Esophagus muscularis mucosa (tissue), 4 donors: ENCODE measurements around the gene KCNQ2. TPM values are rescaled to one million over a fixed set of nuclear protein-coding genes. Genes with fewer than 3 reads are reported as not detected.

Experiments used
- DNase-seq: peaks from one replicate; pipeline ENCODE4 v3.0.0-alpha.2; 2017; ENCODE audit errors: extremely low spot score
- H3K27ac ChIP-seq, 4 donors: fragments of 200-600 bp; sonication (generic); replicated peaks in 1 of 4; 1 replicate in 3 of 4; 2 replicates in 1 of 4; pipeline ENCODE4 v1.5.1; 2016 to 2019; ENCODE audit warnings: mild to moderate bottlenecking in 1 of 4
- H3K27me3 ChIP-seq, 4 donors: fragments of 200-600 bp; sonication (generic); one replicate each; pipeline versions ENCODE4 v1.5.1 to v1.6.0; 2016 to 2019
- H3K36me3 ChIP-seq, 4 donors: fragments of 200-600 bp; sonication (generic); one replicate each; pipeline ENCODE4 v1.5.1; 2016 to 2019
- H3K4me1 ChIP-seq, 4 donors: fragments of 200-600 bp; sonication (generic); one replicate each; pipeline ENCODE4 v1.5.1; 2016 to 2019
- H3K4me3 ChIP-seq, 4 donors: fragments of 200-600 bp; sonication (generic); 1 replicate in 2 of 4; 2 replicates in 2 of 4; pipeline ENCODE4 v1.5.1; 2016 to 2019; ENCODE audit warnings: mild to moderate bottlenecking in 4 of 4, moderate library complexity in 1 of 4
- H3K9me3 ChIP-seq, 4 donors: fragments of 200-600 bp; sonication (generic); 1 replicate in 3 of 4; 2 replicates in 1 of 4; pipeline ENCODE4 v1.5.1; 2016 to 2019
- CTCF ChIP-seq, 3 experiments: fragments of 200-600 bp in 2 of 3; fragments of 450-650 bp in 1 of 3; sonication (generic) in 2 of 3; IDR thresholded peaks; one replicate each; pipeline ENCODE4 v1.5.1; 2017 to 2019; ENCODE audit warnings: antibody characterized with exemption in 3 of 3, mild to moderate bottlenecking in 2 of 3, moderate library complexity in 1 of 3
- EP300 ChIP-seq: sonication (generic); formaldehyde crosslinking; IDR thresholded peaks from one replicate; pipeline ENCODE4 v1.6.1; 2017; ENCODE audit warnings: antibody characterized with exemption
- POLR2A ChIP-seq: fragments of 450-650 bp; IDR thresholded peaks from one replicate; pipeline ENCODE4 v1.6.1; 2017; ENCODE audit warnings: antibody characterized with exemption, moderate library complexity, mild to moderate bottlenecking, low read depth
- POLR2AphosphoS5 ChIP-seq, 2 donors: sonication (generic); formaldehyde crosslinking; IDR thresholded peaks; one replicate each; pipeline ENCODE4 v1.6.1; 2017; ENCODE audit warnings: antibody characterized with exemption in 2 of 2
- WGBS: methylation state at CpG from one replicate; pipeline ENCODE4 v1.1.5; 2018; 5-methylcytosine and 5-hydroxymethylcytosine counted together
- intact Hi-C: fragments of 100-400 bp; cut with DNase I; formaldehyde crosslinking; loops from one replicate; pipeline ENCODE4 v1.15.1; 2023
- total RNA-seq, 4 donors: library from RNA; depleted of rRNA; stranded (reverse); fragments of >200 nt; gene quantifications; one replicate each; pipeline versions ENCODE4 v1.1.0 to v1.2.1, GENCODE V29; 2016

KCNQ2 gene
- total RNA-seq, 4 donors from 2014 or later, result 0.11 to 1.6 (median 0.50) TPM; not detected in 1

- Histone ChIP-seq H3K27ac (no peak overlapping the region), H3K4me1 (peaks cover 7 to 29% (median 25%) of the 10 kb centered on the region in 4 donors), H3K36me3 (no peaks in the 10 kb centered on the region), H3K9me3 (no peaks in the 10 kb centered on the region), H3K27me3 (peaks cover 0 to 100% (median 25%) of the 10 kb centered on the region in 4 donors), H3K4me3 (no peak overlapping the region)
- no peak for DNase-seq
- intact Hi-C loops, result no loop called here
- TF ChIP-seq EP300 (no peak), CTCF (IDR thresholded peaks at IDR 0.05) (no peak), POLR2AphosphoS5 (IDR thresholded peaks at IDR 0.05) (no peak), POLR2A (no peak)
- 96% methylated on average over 4 of the region's 17 CpGs for WGBS
Measured at GRCh38 chr20:63451821-63452220, 20.6 kb downstream of the KCNQ2 start.

- Histone ChIP-seq H3K9me3 (no peaks in the 10 kb centered on the region), H3K36me3 (no peaks in the 10 kb centered on the region), H3K27ac (no peak overlapping the region), H3K4me3 (no peak overlapping the region), H3K4me1 (peaks cover 7 to 21% (median 19%) of the 10 kb centered on the region in 4 donors), H3K27me3 (peaks cover 0 to 98% (median 22%) of the 10 kb centered on the region in 4 donors)
- WGBS, result 85% methylated on average over 19 of the region's 30 CpGs
- intact Hi-C loops, result no loop called here
- TF ChIP-seq POLR2A (no peak), CTCF (IDR thresholded peaks at IDR 0.05) (no peak), EP300 (no peak), POLR2AphosphoS5 (IDR thresholded peaks at IDR 0.05) (no peak)
- no peak for DNase-seq
Measured at GRCh38 chr20:63449796-63450730, 22.4 kb downstream of the KCNQ2 start.

- H3K4me1 ChIP-seq, result peaks cover 3 to 12% (median 11%) of the 10 kb centered on the region in 4 donors
- no peaks in the 10 kb centered on the region for H3K36me3 ChIP-seq
- TF ChIP-seq POLR2A, result no peak
- 98% methylated on average over 5 of the region's 5 CpGs for WGBS
- intact Hi-C loops, result no loop called here
- H3K27me3 ChIP-seq, result peaks cover 0 to 96% (median 17%) of the 10 kb centered on the region in 4 donors
- DNase-seq, result no peak
- H3K27ac ChIP-seq, result no peak overlapping the region
- no peaks in the 10 kb centered on the region for H3K9me3 ChIP-seq
- no peak overlapping the region for H3K4me3 ChIP-seq
Measured at GRCh38 chr20:63449025-63449424, 23.4 kb downstream of the KCNQ2 start.

GRCh38 chr20:63448031-63448430 lies 24.4 kb downstream of the KCNQ2 start:
- WGBS, result 50% methylated on average over 12 of the region's 18 CpGs
- no peaks in the 10 kb centered on the region for H3K36me3 ChIP-seq
- peaks cover 0 to 86% (median 15%) of the 10 kb centered on the region in 4 donors for H3K27me3 ChIP-seq
- no peaks in the 10 kb centered on the region for H3K9me3 ChIP-seq
- DNase-seq, result no peak
- intact Hi-C loops, result no loop called here
- H3K4me3 ChIP-seq, result no peak overlapping the region
- TF ChIP-seq POLR2AphosphoS5 (IDR thresholded peaks at IDR 0.05), result no peak
- no peak for TF ChIP-seq EP300
- TF ChIP-seq POLR2A, result no peak
- H3K4me1 ChIP-seq, result peaks cover 0 to 2% (median 1%) of the 10 kb centered on the region in 4 donors
- no peak overlapping the region for H3K27ac ChIP-seq

- intact Hi-C loops, result no loop called here
- Histone ChIP-seq H3K4me1 (no peaks in the 10 kb centered on the region), H3K4me3 (no peak overlapping the region), H3K9me3 (no peaks in the 10 kb centered on the region), H3K36me3 (no peaks in the 10 kb centered on the region), H3K27ac (no peak overlapping the region), H3K27me3 (peaks cover 0 to 78% (median 8%) of the 10 kb centered on the region in 4 donors)
- no peak for TF ChIP-seq POLR2AphosphoS5 (IDR thresholded peaks at IDR 0.05)
- no peak for TF ChIP-seq EP300
- TF ChIP-seq POLR2A, result no peak
- no peak for TF ChIP-seq CTCF (IDR thresholded peaks at IDR 0.05)
- no peak for DNase-seq
- 79% methylated on average over 16 of the region's 16 CpGs for WGBS
Measured at GRCh38 chr20:63447320-63447719, 25.1 kb downstream of the KCNQ2 start.
